Measurements from ENCODE around the gene TC2N.

TC2N gene

DNA sequence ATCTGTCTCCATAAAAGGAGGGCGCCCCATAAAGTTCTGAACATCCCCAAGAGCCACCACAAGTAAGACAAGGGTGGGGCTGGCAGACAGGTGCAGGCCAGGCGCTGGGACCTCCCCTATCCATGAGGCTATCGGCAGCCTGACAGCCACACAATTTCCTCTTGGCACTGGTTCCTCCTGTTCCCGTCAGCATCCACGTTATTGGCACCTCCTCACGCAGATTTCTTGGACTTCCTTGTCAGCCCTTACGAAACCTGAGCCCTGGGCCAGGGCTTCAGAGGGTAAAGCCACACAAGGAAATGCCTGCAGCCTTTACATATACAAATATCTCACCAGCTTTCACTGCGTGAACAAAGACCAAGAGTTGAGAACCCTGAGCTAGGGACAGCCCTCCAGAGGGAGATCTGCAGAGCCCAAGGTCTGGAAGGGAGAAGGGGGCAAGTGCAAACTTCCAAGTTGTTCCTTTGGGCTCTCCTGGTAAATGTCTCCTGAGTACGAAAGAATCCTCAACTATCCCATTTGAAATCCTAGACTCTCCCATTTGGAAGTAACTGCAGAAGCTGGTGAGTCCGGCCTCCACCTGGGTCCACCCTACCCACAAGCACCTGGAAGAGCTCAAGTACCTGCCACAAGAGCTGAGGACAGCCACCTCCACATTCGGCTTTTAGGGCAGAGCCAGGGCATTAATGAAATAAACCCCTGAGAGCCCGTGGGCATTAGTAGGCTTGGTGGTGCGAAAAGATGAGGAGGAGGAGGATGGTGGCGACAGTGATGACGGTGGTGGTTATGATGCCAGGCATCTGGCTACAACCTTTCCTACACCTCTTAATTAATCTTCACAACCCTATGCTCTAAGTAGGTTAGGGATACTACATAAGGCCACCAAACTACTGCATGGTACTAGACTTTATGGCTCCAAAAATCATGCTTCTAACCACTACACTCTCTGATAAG, 5.5 kb upstream of the TC2N start:
- peak overlapping the region; percentile 91 for H3K27ac ChIP-seq
- no peak for TF ChIP-seq CTCF (conservative IDR thresholded peaks at IDR 0.05)
- TF ChIP-seq ZFX (IDR thresholded peaks at IDR 0.05) = no peak

DNA sequence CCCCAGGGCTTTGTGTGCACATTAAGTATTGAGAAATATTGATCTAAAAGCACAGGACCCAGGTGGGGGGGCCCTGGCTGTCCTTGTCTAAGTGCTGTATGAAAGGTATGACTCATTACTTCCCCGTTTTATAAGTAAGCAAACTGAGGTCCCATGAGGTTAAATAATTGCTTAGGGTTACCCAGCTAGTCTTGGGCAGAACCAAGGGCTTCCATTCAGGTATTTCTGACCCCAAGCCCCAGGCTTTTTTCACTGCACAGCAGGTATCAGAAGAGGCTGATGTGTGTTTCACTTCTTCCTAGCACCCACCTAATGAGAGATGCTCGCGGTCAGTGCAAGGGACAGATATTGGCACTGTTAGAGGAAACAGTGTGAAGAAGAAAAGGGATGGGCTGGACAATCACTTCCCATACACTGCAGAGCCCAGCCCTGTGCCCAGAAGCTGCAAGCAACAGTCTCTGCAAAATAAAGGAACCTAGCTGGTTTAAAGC, 4.7 kb upstream of the TC2N start:
- TF ChIP-seq ZFX (IDR thresholded peaks at IDR 0.05) = no peak
- TF ChIP-seq CTCF (conservative IDR thresholded peaks at IDR 0.05) = no peak
- H3K27ac ChIP-seq = peak overlapping the region; percentile 91

GRCh38 chr14:91871401-91871800, 4.1 kb upstream of the TC2N start:
- H3K27ac ChIP-seq = peak overlapping the region; percentile 91

DNA sequence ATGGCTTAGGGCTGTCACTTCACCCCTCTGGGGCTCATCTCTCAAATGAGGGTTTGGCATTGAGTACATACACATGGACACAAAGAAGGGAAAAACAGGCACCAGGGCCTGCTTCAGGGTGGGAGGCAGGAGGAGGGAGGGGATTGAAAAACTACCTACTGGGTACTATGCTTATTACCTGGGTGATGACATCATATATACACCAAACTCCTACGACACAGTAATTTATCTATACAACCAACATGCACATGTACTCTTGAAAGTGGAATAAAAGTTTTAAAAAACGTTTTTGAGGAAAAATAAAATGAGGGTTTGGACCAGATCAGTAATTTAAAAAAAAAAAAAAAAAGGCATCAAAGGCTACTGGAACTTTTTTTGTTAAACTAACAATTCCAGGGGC, 3.6 kb upstream of the TC2N start:
- H3K27ac ChIP-seq = no peak overlapping the region
- TF ChIP-seq CTCF (conservative IDR thresholded peaks at IDR 0.05) (no peak), ZFX (IDR thresholded peaks at IDR 0.05) (no peak)

- peak overlapping the region; percentile 14 for H3K27ac ChIP-seq
- TF ChIP-seq ZFX (IDR thresholded peaks at IDR 0.05) = no peak
- no peak for TF ChIP-seq CTCF (conservative IDR thresholded peaks at IDR 0.05)
Observed at GRCh38 chr14:91870001-91870400, 2.7 kb upstream of the TC2N start.

DNA sequence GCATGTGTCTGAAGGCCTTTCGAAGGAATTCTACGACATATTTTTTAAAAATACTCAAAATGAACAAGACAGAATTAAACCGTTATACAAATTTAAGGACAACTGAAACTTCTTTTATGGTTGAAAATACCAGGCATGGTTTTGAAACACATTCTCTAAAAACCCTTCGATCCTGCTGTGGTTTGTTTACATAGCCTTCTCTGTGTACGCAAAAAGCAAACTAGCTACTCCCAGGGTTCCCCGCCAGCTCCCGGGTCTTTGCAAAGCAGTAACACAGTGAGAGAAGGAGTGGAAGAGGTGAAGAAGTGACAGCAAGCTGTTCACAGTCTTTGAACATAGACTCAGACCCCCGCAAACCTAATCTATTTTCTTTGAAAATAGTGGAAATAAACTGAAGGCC, 2.2 kb upstream of the TC2N start:
- H3K27ac ChIP-seq = peak overlapping the region; percentile 14
- TF ChIP-seq ZFX (IDR thresholded peaks at IDR 0.05) (no peak), CTCF (conservative IDR thresholded peaks at IDR 0.05) (no peak)

DNA sequence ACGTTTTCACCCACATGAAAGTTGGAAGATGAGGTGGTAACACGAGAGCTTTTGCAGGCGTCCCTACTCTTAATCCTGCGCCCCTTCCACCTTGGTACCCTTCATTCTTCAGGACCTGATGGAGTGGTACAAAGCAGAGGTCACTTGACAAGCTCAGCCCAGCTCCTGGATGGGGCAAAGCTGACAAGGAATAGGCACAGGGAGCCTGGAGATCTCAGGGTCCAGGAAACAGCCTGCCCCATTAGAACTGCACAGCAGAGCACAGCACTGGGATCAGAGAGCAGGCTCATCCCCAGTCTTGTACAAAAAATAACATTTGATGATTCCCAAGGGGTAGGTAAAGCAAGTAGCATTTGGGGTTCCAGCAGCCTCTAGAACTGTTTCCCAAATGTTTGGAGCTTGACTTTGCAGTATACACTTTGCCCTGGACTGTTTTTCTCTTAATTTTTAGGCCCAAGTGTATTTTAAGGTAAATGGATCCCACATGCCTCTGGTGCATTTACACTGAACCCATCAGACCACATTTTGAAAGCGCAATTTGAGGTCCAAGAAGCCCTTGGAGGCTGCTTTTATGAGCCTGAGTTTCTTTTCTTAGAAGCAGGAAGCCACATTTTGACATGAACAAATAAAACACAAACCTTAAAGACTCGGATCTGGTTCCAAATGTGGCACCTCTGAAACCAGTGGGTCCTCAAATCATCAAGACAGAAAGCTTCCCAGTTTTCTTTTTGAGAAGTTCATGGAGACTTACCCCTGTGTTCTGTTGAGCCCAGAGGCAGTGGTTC, 633 bp downstream of the TC2N start:
- H3K27ac ChIP-seq = no peak overlapping the region

More for the DNA sequence above, 633 bp downstream of the TC2N start:
- TF ChIP-seq CTCF (conservative IDR thresholded peaks at IDR 0.05) = no peak
- no peak for TF ChIP-seq ZFX (IDR thresholded peaks at IDR 0.05)

Data from C4-2B (cell line).